ENCODE data around the gene GTF2I. TPM values are rescaled to one million over a fixed set of nuclear protein-coding genes. Genes with fewer than 3 reads are reported as not detected.
"Not testable (repeated sequence)": the region's sequence is repeated elsewhere in the genome, so short reads cannot be mapped to it uniquely, and the experiment has no call there.

GTF2I gene
- total and polyA plus RNA-seq, 2 donors (not counting 1 experiment from before 2014, with no cell fraction given), result 79.3 to 105 TPM

- DNase-seq (ENCODE audit: low read depth in 2 of 2), result no peak
- no peak for TF ChIP-seq EZH2 (IDR thresholded peaks at IDR 0.05; ENCODE audit: low read length, missing control alignments)
- TF ChIP-seq, protein P1, sequence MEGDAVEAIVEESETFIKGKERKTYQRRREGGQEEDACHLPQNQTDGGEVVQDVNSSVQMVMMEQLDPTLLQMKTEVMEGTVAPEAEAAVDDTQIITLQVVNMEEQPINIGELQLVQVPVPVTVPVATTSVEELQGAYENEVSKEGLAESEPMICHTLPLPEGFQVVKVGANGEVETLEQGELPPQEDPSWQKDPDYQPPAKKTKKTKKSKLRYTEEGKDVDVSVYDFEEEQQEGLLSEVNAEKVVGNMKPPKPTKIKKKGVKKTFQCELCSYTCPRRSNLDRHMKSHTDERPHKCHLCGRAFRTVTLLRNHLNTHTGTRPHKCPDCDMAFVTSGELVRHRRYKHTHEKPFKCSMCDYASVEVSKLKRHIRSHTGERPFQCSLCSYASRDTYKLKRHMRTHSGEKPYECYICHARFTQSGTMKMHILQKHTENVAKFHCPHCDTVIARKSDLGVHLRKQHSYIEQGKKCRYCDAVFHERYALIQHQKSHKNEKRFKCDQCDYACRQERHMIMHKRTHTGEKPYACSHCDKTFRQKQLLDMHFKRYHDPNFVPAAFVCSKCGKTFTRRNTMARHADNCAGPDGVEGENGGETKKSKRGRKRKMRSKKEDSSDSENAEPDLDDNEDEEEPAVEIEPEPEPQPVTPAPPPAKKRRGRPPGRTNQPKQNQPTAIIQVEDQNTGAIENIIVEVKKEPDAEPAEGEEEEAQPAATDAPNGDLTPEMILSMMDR (conservative IDR thresholded peaks at IDR 0.05 in 1 of 2, IDR thresholded peaks at IDR 0.05 in 1 of 2; ENCODE audit: low read depth in 1 of 2, low read length in 2 of 2), result no peak
- H3K36me3 ChIP-seq (ENCODE audit: control insufficient read depth, insufficient read depth, low read length), result no peaks in the 10 kb centered on the region
- peaks cover 2% of the 10 kb centered on the region for H3K4me1 ChIP-seq (ENCODE audit: control insufficient read depth, extremely low read depth, insufficient read depth, low read length)
- no peak overlapping the region for H2AFZ ChIP-seq (ENCODE audit: low read length)
- H3K9me3 ChIP-seq (ENCODE audit: control insufficient read depth, insufficient read depth, low read depth, low read length), result no peaks in the 10 kb centered on the region
- no peaks in the 10 kb centered on the region for H3K79me2 ChIP-seq (ENCODE audit: control insufficient read depth, insufficient read depth, low read length)
- no peaks in the 10 kb centered on the region for H3K27me3 ChIP-seq (ENCODE audit: control insufficient read depth, insufficient read depth, low read length)
- H3K27ac ChIP-seq (ENCODE audit: insufficient read depth, low read length), result no peak overlapping the region
- H4K20me1 ChIP-seq (ENCODE audit: control insufficient read depth, extremely low read depth, insufficient read depth, low read length), result no peaks in the 10 kb centered on the region
- no peak overlapping the region for H3K4me3 ChIP-seq (replicated peaks in 1 of 4; ENCODE audit: control extremely low read depth in 1 of 4, insufficient read depth in 1 of 4, low read depth in 3 of 4, low read length in 4 of 4)
- H3K4me2 ChIP-seq (ENCODE audit: extremely low read depth, insufficient read depth, low read length), result no peak overlapping the region
- no peak overlapping the region for H3K9ac ChIP-seq (ENCODE audit: insufficient read depth, low read length)
These were observed 25.0 kb upstream of the GTF2I start for GRCh38 chr7:74632505-74632904.

DNA sequence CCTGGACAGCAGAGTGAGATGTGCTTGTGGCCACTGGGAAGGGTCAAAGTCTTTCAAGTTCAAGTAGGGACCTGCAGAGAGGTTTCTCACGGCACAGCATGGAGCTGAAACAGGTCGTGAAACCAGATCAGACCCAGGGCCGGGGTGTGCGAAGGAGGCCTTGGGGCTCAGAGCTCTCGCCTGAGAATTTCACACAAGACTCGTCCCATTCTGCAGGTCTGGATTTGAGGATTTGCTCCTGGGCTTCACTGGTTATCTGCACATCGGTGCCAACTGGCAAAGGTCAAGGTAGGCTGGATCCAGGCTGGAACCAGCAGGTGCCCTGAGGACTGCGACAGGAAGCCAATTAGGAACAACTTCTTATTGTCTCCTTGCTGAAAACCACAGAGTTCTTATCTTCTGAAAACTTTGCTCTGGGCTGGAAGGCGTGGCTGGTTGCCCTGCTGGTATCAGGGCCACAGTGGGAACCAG is 24.0 kb upstream of the GTF2I start:
- H2AFZ ChIP-seq (ENCODE audit: low read length), result no peak overlapping the region
- no peaks in the 10 kb centered on the region for H3K36me3 ChIP-seq (ENCODE audit: control insufficient read depth, insufficient read depth, low read length)
- no peak overlapping the region for H3K4me3 ChIP-seq (replicated peaks in 1 of 4; ENCODE audit: control extremely low read depth in 1 of 4, insufficient read depth in 1 of 4, low read depth in 3 of 4, low read length in 4 of 4)

DNA sequence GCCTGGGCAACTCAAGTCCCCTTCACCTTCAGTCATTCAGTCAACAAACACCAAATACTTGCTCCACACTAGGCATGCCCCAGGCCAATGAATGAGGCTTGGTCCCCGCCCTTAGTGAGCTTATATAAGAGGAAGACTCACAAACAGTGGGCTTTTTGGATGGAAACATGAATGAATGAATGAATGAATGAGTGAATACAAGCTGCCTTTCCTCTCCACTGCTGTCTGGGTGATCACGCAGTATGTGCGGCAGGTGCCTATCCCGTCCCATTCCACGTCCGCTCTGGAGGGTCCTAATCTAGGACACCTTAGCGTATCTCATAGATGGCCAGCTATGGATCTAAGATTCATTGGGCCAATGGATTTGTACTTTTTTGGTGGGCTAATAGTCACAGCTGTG is 19.8 kb upstream of the GTF2I start:
- H3K27me3 ChIP-seq (ENCODE audit: control insufficient read depth, insufficient read depth, low read length), result no peaks in the 10 kb centered on the region
- no peaks in the 10 kb centered on the region for H3K36me3 ChIP-seq (ENCODE audit: control insufficient read depth, insufficient read depth, low read length)
- peaks cover 2% of the 10 kb centered on the region for H3K4me1 ChIP-seq (ENCODE audit: control insufficient read depth, extremely low read depth, insufficient read depth, low read length)
- H3K27ac ChIP-seq (ENCODE audit: insufficient read depth, low read length), result no peak overlapping the region
- H3K9me3 ChIP-seq (ENCODE audit: control insufficient read depth, insufficient read depth, low read depth, low read length), result no peaks in the 10 kb centered on the region
- H2AFZ ChIP-seq (ENCODE audit: low read length), result no peak overlapping the region
- no peak overlapping the region for H3K9ac ChIP-seq (ENCODE audit: insufficient read depth, low read length)
- no peak overlapping the region for H3K4me2 ChIP-seq (ENCODE audit: extremely low read depth, insufficient read depth, low read length)
- DNase-seq (ENCODE audit: low read depth in 2 of 2), result no peak
- TF ChIP-seq EZH2 (IDR thresholded peaks at IDR 0.05; ENCODE audit: low read length, missing control alignments), result no peak
- TF ChIP-seq, protein P1 (conservative IDR thresholded peaks at IDR 0.05 in 1 of 2, IDR thresholded peaks at IDR 0.05 in 1 of 2; ENCODE audit: low read depth in 1 of 2, low read length in 2 of 2), result no peak
- no peaks in the 10 kb centered on the region for H4K20me1 ChIP-seq (ENCODE audit: control insufficient read depth, extremely low read depth, insufficient read depth, low read length)
- H3K79me2 ChIP-seq (ENCODE audit: control insufficient read depth, insufficient read depth, low read length), result no peaks in the 10 kb centered on the region
- H3K4me3 ChIP-seq (replicated peaks in 1 of 4; ENCODE audit: control extremely low read depth in 1 of 4, insufficient read depth in 1 of 4, low read depth in 3 of 4, low read length in 4 of 4), result no peak overlapping the region

More for the DNA sequence above, 24.0 kb upstream of the GTF2I start:
- Histone ChIP-seq H3K27ac (ENCODE audit: insufficient read depth, low read length) (no peak overlapping the region), H3K27me3 (ENCODE audit: control insufficient read depth, insufficient read depth, low read length) (no peaks in the 10 kb centered on the region), H3K9ac (ENCODE audit: insufficient read depth, low read length) (no peak overlapping the region), H3K4me2 (ENCODE audit: extremely low read depth, insufficient read depth, low read length) (no peak overlapping the region), H3K9me3 (ENCODE audit: control insufficient read depth, insufficient read depth, low read depth, low read length) (no peaks in the 10 kb centered on the region), H3K4me1 (ENCODE audit: control insufficient read depth, extremely low read depth, insufficient read depth, low read length) (peaks cover 2% of the 10 kb centered on the region), H4K20me1 (ENCODE audit: control insufficient read depth, extremely low read depth, insufficient read depth, low read length) (no peaks in the 10 kb centered on the region), H3K79me2 (ENCODE audit: control insufficient read depth, insufficient read depth, low read length) (no peaks in the 10 kb centered on the region)
- no peak for TF ChIP-seq EZH2 (IDR thresholded peaks at IDR 0.05; ENCODE audit: low read length, missing control alignments)
- TF ChIP-seq, protein P1 (conservative IDR thresholded peaks at IDR 0.05 in 1 of 2, IDR thresholded peaks at IDR 0.05 in 1 of 2; ENCODE audit: low read depth in 1 of 2, low read length in 2 of 2), result no peak
- no peak for DNase-seq (ENCODE audit: low read depth in 2 of 2)

DNA sequence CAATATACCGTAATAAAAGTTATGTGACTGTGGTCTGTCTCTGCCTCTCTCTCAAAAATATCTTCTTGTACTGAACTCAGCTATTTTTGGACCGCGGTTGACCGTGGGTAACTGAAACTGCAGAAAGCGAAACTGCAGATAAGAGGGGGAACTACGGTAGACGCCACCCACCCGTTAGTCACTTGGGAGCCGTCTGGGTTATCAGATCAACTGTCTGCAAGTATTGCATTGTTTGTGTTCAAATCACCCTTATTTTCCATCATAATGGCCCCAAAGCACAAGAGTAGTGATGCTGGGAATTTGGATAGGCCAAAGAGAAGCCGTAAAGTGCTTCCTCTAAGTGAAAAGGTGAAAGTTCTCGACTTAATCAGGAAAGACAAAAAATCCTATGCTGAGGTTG is 7.5 kb upstream of the GTF2I start:
- peak in 1 of 2 donors; percentile 76 for DNase-seq (ENCODE audit: low read depth in 2 of 2)
- Histone ChIP-seq H3K4me2 (ENCODE audit: extremely low read depth, insufficient read depth, low read length) (peak overlapping the region; percentile 68), H2AFZ (ENCODE audit: low read length) (peak overlapping the region; percentile 73)

More for the DNA sequence above, 7.5 kb upstream of the GTF2I start:
- not testable (repeated sequence) for H3K79me2 ChIP-seq (ENCODE audit: control insufficient read depth, insufficient read depth, low read length); H3K4me1 ChIP-seq (ENCODE audit: control insufficient read depth, extremely low read depth, insufficient read depth, low read length); H4K20me1 ChIP-seq (ENCODE audit: control insufficient read depth, extremely low read depth, insufficient read depth, low read length); H3K9me3 ChIP-seq (ENCODE audit: control insufficient read depth, insufficient read depth, low read depth, low read length); H3K27ac ChIP-seq (ENCODE audit: insufficient read depth, low read length); H3K9ac ChIP-seq (ENCODE audit: insufficient read depth, low read length); H3K27me3 ChIP-seq (ENCODE audit: control insufficient read depth, insufficient read depth, low read length); H3K36me3 ChIP-seq (ENCODE audit: control insufficient read depth, insufficient read depth, low read length)
- peak overlapping the region in 2 of 4 experiments; percentile 18 to 28 for H3K4me3 ChIP-seq (replicated peaks in 1 of 4; ENCODE audit: control extremely low read depth in 1 of 4, insufficient read depth in 1 of 4, low read depth in 3 of 4, low read length in 4 of 4)

Data from fibroblast of lung (primary cell).